ENCODE results near the gene ZNF280D. TPM values are rescaled to one million over a fixed set of nuclear protein-coding genes. Genes with fewer than 3 reads are reported as not detected.

Gene ZNF280D
- total RNA-seq, 3 donors from 2014 or later: 66.1 to 94.8 (median 86.5) TPM

- TF ChIP-seq CTCF (IDR thresholded peaks at IDR 0.05) (no peak), POLR2AphosphoS5 (IDR thresholded peaks at IDR 0.05) (peak; percentile 13 to 27 (median 15)), POLR2A (IDR thresholded peaks at IDR 0.05) (no peak)
- H3K4me3 ChIP-seq: peak overlapping the region; percentile 70 to 87 (median 83)
- intact Hi-C loops (cut with DNase I; ENCODE audit: low total_unique reads): no loop called here
- H3K36me3 ChIP-seq: no peaks in the 10 kb centered on the region
- H3K9me3 ChIP-seq: no peaks in the 10 kb centered on the region
- peak in 1 of 2 donors; percentile 44 for DNase-seq (ENCODE audit: low spot score in 2 of 2)
- H3K4me1 ChIP-seq: peaks cover 0 to 14% of the 10 kb centered on the region in 2 donors
- H3K27me3 ChIP-seq: no peaks in the 10 kb centered on the region
- H3K27ac ChIP-seq: peak overlapping the region; percentile 97 to 99
Observed at GRCh38 chr15:56732886-56733135, 498 bp downstream of the ZNF280D start.

- TF ChIP-seq POLR2A (IDR thresholded peaks at IDR 0.05) (no peak), POLR2AphosphoS5 (IDR thresholded peaks at IDR 0.05) (peak in 1 of 3 donors; percentile 5)
- Histone ChIP-seq H3K4me3 (peak overlapping the region; percentile 70 to 87 (median 83)), H3K4me1 (peaks cover 0 to 14% of the 10 kb centered on the region in 2 donors), H3K27ac (peak overlapping the region; percentile 97 to 99), H3K9me3 (no peaks in the 10 kb centered on the region), H3K36me3 (no peaks in the 10 kb centered on the region), H3K27me3 (no peaks in the 10 kb centered on the region)
- no peak for DNase-seq (ENCODE audit: low spot score in 2 of 2)
- intact Hi-C loops (cut with DNase I; ENCODE audit: low total_unique reads): no loop called here
Observed at GRCh38 chr15:56732135-56732885, 999 bp downstream of the ZNF280D start.

GRCh38 chr15:56731548-56731947, 1.8 kb downstream of the ZNF280D start:
- TF ChIP-seq CTCF (IDR thresholded peaks at IDR 0.05): no peak
- TF ChIP-seq POLR2A (IDR thresholded peaks at IDR 0.05): no peak
- TF ChIP-seq POLR2AphosphoS5 (IDR thresholded peaks at IDR 0.05): no peak
- Histone ChIP-seq H3K27ac (peak overlapping the region; percentile 97 to 99), H3K4me1 (peaks cover 0 to 14% of the 10 kb centered on the region in 2 donors), H3K9me3 (no peaks in the 10 kb centered on the region), H3K36me3 (no peaks in the 10 kb centered on the region), H3K27me3 (no peaks in the 10 kb centered on the region), H3K4me3 (peak overlapping the region; percentile 70 to 87 (median 83))
- no peak for DNase-seq (ENCODE audit: low spot score in 2 of 2)
- intact Hi-C loops (cut with DNase I; ENCODE audit: low total_unique reads): no loop called here

GRCh38 chr15:56729561-56729960, 3.7 kb downstream of the ZNF280D start:
- no peak for DNase-seq (ENCODE audit: low spot score in 2 of 2)
- Histone ChIP-seq H3K27ac (no peak overlapping the region), H3K27me3 (no peaks in the 10 kb centered on the region), H3K4me3 (no peak overlapping the region), H3K9me3 (no peaks in the 10 kb centered on the region), H3K4me1 (peaks cover 0 to 20% of the 10 kb centered on the region in 2 donors), H3K36me3 (no peaks in the 10 kb centered on the region)
- intact Hi-C loops (cut with DNase I; ENCODE audit: low total_unique reads): no loop called here
- TF ChIP-seq POLR2A (IDR thresholded peaks at IDR 0.05) (no peak), CTCF (IDR thresholded peaks at IDR 0.05) (no peak), POLR2AphosphoS5 (IDR thresholded peaks at IDR 0.05) (no peak)

- H3K9me3 ChIP-seq: no peaks in the 10 kb centered on the region
- no peak overlapping the region for H3K27ac ChIP-seq
- H3K4me3 ChIP-seq: no peak overlapping the region
- intact Hi-C loops (cut with DNase I; ENCODE audit: low total_unique reads): no loop called here
- peaks cover 0 to 13% of the 10 kb centered on the region in 2 donors for H3K4me1 ChIP-seq
- no peaks in the 10 kb centered on the region for H3K36me3 ChIP-seq
- TF ChIP-seq POLR2A (IDR thresholded peaks at IDR 0.05) (no peak), CTCF (IDR thresholded peaks at IDR 0.05) (no peak), POLR2AphosphoS5 (IDR thresholded peaks at IDR 0.05) (no peak)
- H3K27me3 ChIP-seq: no peaks in the 10 kb centered on the region
- no peak for DNase-seq (ENCODE audit: low spot score in 2 of 2)
Observed at GRCh38 chr15:56725386-56725785, 7.9 kb downstream of the ZNF280D start.
